Stimulated activated CD4-positive, alpha-beta T cell treated with anti-CD3 and anti-CD28 coated beads, TNF-alpha, amount 100 ng/mL, for 4 hours (primary cell): Measurements from ENCODE around the gene KCNMB4.
A peak's percentile ranks its signal among the peaks of the same experiment; 100 is the strongest.

Source experiments
- DNase-seq, 3 experiments: peaks; one replicate each; pipeline ENCODE4 v3.0.0-alpha.2; 2020; ENCODE audit warnings: low read depth in 3 of 3

Gene KCNMB4

GRCh38 chr12:70365648-70366518 lies at the start of gene KCNMB4:
TSS of gene KCNMB4 (plus strand) at chr12:70366290. CDS start at chr12:70366735, 445 bp downstream.
- DNase-seq, result peak; percentile 42 to 66 (median 60)

GRCh38 chr12:70317781-70318180 lies 48.3 kb upstream of the KCNMB4 start:
- DNase-seq, result no peak

- DNase-seq, result no peak
These were observed 46.5 kb upstream of the KCNMB4 start for GRCh38 chr12:70319605-70320004.

GRCh38 chr12:70321191-70321590 lies 44.9 kb upstream of the KCNMB4 start:
- no peak for DNase-seq

- DNase-seq, result no peak
These were observed 38.5 kb upstream of the KCNMB4 start for GRCh38 chr12:70327541-70327940.

- no peak for DNase-seq
These were observed 36.4 kb upstream of the KCNMB4 start for GRCh38 chr12:70329728-70330127.

- DNase-seq, result no peak
These were observed 35.9 kb upstream of the KCNMB4 start for GRCh38 chr12:70330158-70330557.

- DNase-seq, result no peak
These were observed 33.9 kb upstream of the KCNMB4 start for GRCh38 chr12:70332236-70332635.

- DNase-seq, result no peak
These were observed 31.3 kb upstream of the KCNMB4 start for GRCh38 chr12:70334742-70335141.

GRCh38 chr12:70338531-70338930 lies 27.6 kb upstream of the KCNMB4 start:
- no peak for DNase-seq

- no peak for DNase-seq
These were observed 15.0 kb upstream of the KCNMB4 start for GRCh38 chr12:70351076-70351475.

GRCh38 chr12:70353780-70354660 lies 12.1 kb upstream of the KCNMB4 start:
- DNase-seq, result no peak

GRCh38 chr12:70354787-70355186 lies 11.3 kb upstream of the KCNMB4 start:
- DNase-seq, result no peak

- no peak for DNase-seq
These were observed 10.1 kb upstream of the KCNMB4 start for GRCh38 chr12:70355972-70356371.

- no peak for DNase-seq
These were observed 6.5 kb upstream of the KCNMB4 start for GRCh38 chr12:70359458-70360197.

- DNase-seq, result no peak
These were observed 5.9 kb upstream of the KCNMB4 start for GRCh38 chr12:70360218-70360617.

- peak in 1 of 3 experiments; percentile 1 for DNase-seq
These were observed 1.2 kb upstream of the KCNMB4 start for GRCh38 chr12:70364695-70365397.

- DNase-seq, result no peak
These were observed 767 bp upstream of the KCNMB4 start for GRCh38 chr12:70365398-70365647.

- DNase-seq, result peak; percentile 24 to 40 (median 35)
These were observed 629 bp downstream of the KCNMB4 start for GRCh38 chr12:70366581-70367257.

GRCh38 chr12:70367258-70368141 lies 1.4 kb downstream of the KCNMB4 start:
- no peak for DNase-seq
